Activated naive CD4-positive, alpha-beta T cell treated with anti-CD3 and anti-CD28 coated beads, Interleukin-2, amount 10 ng/mL, durations not matched to agents 7 days and 5 days (primary cell): ENCODE measurements around the gene WASHC4.
"Not testable (repeated sequence)": the region's sequence is repeated elsewhere in the genome, so short reads cannot be mapped to it uniquely, and the experiment has no call there.

ENCODE experiments used
- CTCF ChIA-PET: fragments of 350-600 bp; sonication (Branson Sonifier 250); formaldehyde crosslinking; loops from one replicate; lab custom pipeline; 2021; ENCODE audit warnings: antibody characterized with exemption; lab: Charles Lee
- DNase-seq: peaks from one replicate; pipeline ENCODE4 v3.0.0-alpha.2; 2020
- H3K27ac Mint-ChIP-seq: one replicate; pipeline ENCODE4 v1.8.0; 2021; ENCODE audit warnings: mild to moderate bottlenecking, moderate library complexity, mixed read lengths
- H3K27me3 Mint-ChIP-seq: one replicate; pipeline ENCODE4 v1.8.0; 2021; ENCODE audit warnings: mild to moderate bottlenecking, mixed read lengths
- H3K36me3 Mint-ChIP-seq: one replicate; pipeline ENCODE4 v1.8.0; 2021; ENCODE audit warnings: mixed read lengths
- H3K4me1 Mint-ChIP-seq: one replicate; pipeline ENCODE4 v1.8.0; 2021; ENCODE audit warnings: mixed read lengths
- H3K4me3 Mint-ChIP-seq: one replicate; pipeline ENCODE4 v1.8.0; 2021; ENCODE audit warnings: mild to moderate bottlenecking, moderate library complexity, mixed read lengths
- H3K9me3 Mint-ChIP-seq: one replicate; pipeline ENCODE4 v1.8.0; 2021; ENCODE audit warnings: mixed read lengths

The WASHC4 gene

DNA sequence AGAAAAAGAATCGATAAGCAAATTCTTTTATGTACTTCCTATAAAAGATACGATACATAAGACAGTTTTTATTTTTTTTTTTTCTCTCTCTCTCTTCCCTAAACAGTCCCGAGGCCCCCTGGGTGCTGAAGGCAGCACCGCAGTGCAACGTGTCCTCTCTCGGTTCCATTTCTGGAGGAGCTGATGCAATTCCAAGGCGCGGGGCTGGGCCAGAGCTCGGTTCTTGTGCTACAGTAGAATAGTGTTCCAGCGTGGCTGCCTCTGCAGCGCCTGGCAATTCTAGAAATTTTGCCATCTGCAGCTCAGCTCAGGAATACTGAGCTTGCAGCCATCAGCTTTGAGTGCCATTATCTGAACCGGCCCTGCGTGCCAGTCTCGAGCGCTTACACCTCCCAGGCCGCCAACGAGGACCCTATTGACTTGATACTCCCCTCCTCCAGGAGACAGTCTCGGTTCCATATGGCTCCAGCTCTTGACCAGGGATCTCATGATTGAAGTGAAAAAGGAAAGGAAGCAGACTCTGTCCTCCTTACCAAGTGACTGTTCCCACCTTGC is 23.9 kb upstream of the WASHC4 start:
- Mint-ChIP-seq H3K4me3 (peak overlapping the region; percentile 66), H3K36me3 (no peaks in the 10 kb centered on the region), H3K27me3 (peaks cover 39% of the 10 kb centered on the region), H3K9me3 (no peaks in the 10 kb centered on the region), H3K27ac (no peak overlapping the region), H3K4me1 (peaks cover 10% of the 10 kb centered on the region)
- DNase-seq: no peak
- CTCF ChIA-PET: interaction anchor here (0.9 kb wide), 1 partner anchor 701 kb away, joined by 3 read pairs; no protein-coding TSS in a partner anchor

DNA sequence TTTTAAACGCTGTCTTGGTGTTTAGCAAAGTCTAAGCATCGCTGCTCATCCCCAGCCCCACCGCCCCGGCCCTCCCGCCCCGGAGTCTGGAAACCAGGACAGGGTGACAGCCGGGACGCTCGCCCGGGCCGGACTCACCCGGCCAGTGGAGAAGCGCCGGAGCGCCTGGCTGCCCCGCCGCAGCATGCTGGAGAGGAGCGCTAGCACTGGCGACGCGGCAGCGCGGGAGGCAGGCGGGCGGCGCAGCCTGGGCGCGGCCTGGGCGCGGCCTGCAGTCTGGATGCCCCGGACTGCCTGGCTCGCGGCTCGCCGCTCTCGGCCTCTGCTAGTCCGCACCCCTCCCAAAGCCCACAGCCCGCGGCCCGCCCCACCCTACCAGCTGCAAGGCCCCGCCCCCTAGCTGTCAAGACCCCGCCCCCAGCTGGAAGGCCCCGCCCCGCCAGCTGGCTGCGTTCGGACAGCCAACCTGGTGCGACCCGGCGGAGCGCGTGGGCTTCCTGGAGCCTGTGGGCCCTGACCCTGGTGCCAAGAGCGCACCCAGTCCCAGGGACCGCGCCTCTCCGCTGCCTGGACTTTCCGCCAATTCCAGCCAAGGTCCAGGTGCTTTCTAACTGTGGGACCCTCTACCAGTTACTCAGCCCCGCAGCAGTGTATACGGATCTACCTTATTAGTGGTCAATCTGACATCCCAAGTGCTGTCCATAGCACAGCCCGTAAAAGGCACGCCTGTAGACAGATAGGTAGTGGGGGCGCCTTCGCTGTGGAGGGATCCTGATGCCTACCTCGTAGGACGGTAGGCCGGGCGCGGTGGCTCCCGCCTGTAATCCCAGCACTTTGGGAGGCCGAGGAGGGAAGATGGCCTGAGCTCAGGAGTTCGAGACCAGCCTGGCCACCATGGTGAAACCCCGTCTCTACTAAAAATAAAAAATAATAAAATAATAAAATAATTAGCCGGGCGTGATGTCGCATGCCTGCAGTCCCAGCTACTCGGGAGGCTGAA is 23.0 kb upstream of the WASHC4 start, which contains the start of gene ALDH1L2:
TSS of gene ALDH1L2 (minus strand) at position 208 of the 1,000 bp plus-strand sequence. CDS start at position 186, 22 bp downstream.
- peak within 1 kb of the TSS; percentile 66 for H3K4me3 Mint-ChIP-seq
- H3K27ac Mint-ChIP-seq: no peak within 1 kb of the TSS
- no peaks in the 10 kb centered on the region for H3K9me3 Mint-ChIP-seq
- peaks cover 39% of the 10 kb centered on the region for H3K27me3 Mint-ChIP-seq
- peaks cover 10% of the 10 kb centered on the region for H3K4me1 Mint-ChIP-seq
- CTCF ChIA-PET: no interaction called here
- no peaks in the 10 kb centered on the region for H3K36me3 Mint-ChIP-seq
- DNase-seq: peak; percentile 67

DNA sequence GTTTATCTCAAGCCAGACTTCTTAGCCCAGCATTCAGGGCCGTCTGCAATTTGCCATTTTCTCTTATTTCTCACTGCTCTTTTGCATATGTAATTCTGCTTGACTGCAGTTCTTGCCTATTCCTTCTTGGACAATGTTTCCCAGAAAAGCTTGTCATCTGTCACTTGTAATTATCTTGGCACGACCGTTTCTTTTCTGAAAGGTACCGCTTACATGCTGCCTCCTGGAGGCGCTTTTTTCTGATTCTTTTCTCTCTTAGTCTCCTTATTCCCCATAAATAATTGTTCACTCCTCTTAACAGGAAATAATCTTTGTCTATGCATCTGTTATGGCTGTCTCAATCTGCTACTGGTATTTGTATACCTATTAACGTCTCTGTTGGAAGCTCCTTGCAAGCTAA is 22.0 kb upstream of the WASHC4 start:
- Mint-ChIP-seq H3K4me1 (peaks cover 10% of the 10 kb centered on the region), H3K9me3 (no peaks in the 10 kb centered on the region), H3K36me3 (no peaks in the 10 kb centered on the region), H3K27me3 (peaks cover 45% of the 10 kb centered on the region), H3K4me3 (no peak overlapping the region), H3K27ac (no peak overlapping the region)
- DNase-seq: no peak
- CTCF ChIA-PET: no interaction called here

DNA sequence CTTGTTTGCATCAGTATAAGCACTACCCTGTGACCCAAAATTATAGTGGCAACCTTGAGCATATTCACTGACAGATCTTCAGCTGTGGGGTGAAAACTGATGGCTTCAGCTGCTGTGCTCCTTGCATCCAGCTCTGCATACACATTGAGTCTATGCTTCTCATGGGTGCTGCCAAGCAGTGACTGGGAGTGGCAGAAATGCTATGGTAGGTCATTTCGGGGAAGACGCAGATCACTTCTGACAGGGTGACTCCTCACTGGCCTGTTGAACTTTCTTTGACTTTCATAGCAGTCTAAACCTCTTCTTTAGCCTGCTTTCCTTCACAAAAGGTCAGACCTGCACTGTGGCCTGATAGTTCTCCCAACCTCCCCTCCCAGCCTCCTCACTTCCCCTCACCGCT is 17.7 kb upstream of the WASHC4 start:
- H3K4me3 Mint-ChIP-seq: no peak overlapping the region
- CTCF ChIA-PET: no interaction called here
- no peak overlapping the region for H3K27ac Mint-ChIP-seq
- no peaks in the 10 kb centered on the region for H3K9me3 Mint-ChIP-seq
- no peaks in the 10 kb centered on the region for H3K36me3 Mint-ChIP-seq
- H3K4me1 Mint-ChIP-seq: peaks cover 3% of the 10 kb centered on the region
- H3K27me3 Mint-ChIP-seq: peaks cover 41% of the 10 kb centered on the region
- no peak for DNase-seq

DNA sequence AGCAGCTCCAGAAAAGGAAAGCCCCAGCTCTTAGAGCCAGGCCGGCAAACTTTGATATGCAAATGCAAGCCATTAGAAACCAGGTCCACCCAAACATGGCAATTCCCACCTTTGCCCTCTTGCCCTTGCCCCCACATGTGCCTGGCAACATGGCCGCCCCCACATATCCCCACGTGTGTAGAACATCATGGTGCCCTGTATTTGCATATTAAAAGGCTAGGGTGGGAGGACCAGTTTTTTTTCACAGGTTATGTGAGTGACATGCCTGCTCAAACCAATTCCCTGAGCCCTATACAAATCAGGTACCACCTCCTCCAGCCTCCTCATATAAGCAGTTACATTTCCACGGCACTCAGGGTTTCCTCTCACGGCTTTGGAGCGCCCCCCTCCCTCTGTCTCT is 17.2 kb upstream of the WASHC4 start:
- peaks cover 41% of the 10 kb centered on the region for H3K27me3 Mint-ChIP-seq
- H3K9me3 Mint-ChIP-seq: peaks cover 4% of the 10 kb centered on the region
- H3K27ac Mint-ChIP-seq: no peak overlapping the region
- H3K4me3 Mint-ChIP-seq: no peak overlapping the region
- no peak for DNase-seq
- no peaks in the 10 kb centered on the region for H3K36me3 Mint-ChIP-seq
- peaks cover 2% of the 10 kb centered on the region for H3K4me1 Mint-ChIP-seq
- CTCF ChIA-PET: no interaction called here

DNA sequence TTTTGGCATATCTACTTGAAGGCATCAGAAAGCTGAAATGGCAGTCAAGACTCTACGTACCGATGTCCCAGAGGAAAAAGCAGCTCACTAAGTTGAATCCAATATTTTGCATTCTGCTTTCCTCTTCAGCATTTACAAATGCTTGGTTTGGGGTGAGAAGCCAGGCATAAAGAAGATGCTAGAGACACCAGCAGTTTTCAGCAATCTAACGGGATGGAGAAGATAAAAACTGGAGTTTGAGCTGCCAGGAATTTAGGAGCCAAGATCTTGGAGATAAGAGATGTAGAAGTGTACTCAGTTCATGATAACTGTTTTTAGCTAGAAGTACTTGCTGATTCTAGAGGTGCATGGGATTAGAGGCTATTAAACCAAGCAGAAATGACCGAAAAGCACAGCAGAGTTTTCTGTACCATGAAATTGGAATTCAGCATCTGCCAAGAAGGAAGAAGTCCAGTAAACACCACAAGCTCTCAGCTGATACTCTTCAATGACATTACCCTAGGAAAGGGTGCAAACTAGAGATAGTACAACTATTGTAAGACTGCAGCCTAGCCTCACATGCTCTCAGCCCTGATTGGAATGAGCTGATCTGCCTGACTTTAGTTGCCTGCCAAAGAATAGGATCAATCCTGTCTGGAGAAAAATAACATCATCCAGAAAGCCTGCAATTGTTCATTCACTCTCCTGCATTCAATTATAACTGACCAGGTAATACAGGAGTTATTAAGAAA is 15.9 kb upstream of the WASHC4 start:
- H3K4me3 Mint-ChIP-seq: no peak overlapping the region
- DNase-seq: no peak
- peaks cover 44% of the 10 kb centered on the region for H3K27me3 Mint-ChIP-seq
- peaks cover 2% of the 10 kb centered on the region for H3K36me3 Mint-ChIP-seq
- no peaks in the 10 kb centered on the region for H3K4me1 Mint-ChIP-seq
- H3K27ac Mint-ChIP-seq: no peak overlapping the region
- CTCF ChIA-PET: interaction anchor here (1.3 kb wide), 1 partner anchor 38 kb away, joined by 3 read pairs; no protein-coding TSS in a partner anchor
- peaks cover 14% of the 10 kb centered on the region for H3K9me3 Mint-ChIP-seq

DNA sequence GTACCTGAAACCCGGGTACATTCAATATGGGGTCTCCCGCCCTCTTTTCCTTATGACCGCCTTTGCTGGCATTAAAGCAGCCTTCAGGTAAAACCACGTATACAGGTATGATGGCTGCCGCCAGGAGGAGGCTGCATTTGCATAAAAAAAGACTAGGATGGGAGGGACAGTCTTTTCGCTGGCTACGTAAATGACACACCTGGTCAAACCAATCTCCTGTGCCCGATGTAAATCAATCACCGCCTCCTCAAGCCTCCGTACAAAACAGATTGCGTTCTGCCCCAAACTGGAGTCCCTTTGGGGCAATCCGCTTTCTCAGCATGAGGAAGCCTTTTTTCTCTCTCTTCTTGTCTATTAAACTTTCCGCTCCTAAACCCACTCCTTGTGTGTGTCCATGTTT is 15.2 kb upstream of the WASHC4 start:
- CTCF ChIA-PET: no interaction called here
- no peak overlapping the region for H3K4me3 Mint-ChIP-seq
- peaks cover 2% of the 10 kb centered on the region for H3K36me3 Mint-ChIP-seq
- H3K27ac Mint-ChIP-seq: no peak overlapping the region
- H3K27me3 Mint-ChIP-seq: peaks cover 41% of the 10 kb centered on the region
- no peak for DNase-seq
- no peaks in the 10 kb centered on the region for H3K4me1 Mint-ChIP-seq
- H3K9me3 Mint-ChIP-seq: peaks cover 14% of the 10 kb centered on the region

DNA sequence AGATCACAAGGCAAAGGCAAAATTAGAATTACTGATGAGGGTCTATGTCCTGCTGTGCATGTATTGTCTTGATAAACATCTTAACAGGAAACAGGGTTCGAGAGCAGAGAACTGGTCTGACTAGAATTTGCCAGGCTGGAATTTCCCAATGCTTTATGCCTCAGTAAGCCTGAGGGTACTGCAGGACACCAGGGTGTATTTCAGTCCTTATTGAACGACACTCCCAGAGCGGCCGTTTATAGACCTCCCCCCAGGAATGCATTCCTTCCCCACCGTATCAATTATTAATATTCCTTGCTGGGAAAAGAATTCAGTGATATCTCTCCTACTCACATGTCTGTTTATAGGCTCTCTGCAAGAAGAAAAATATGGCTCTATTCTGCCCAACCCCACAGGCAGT is 12.2 kb upstream of the WASHC4 start:
- H3K4me1 Mint-ChIP-seq, H3K4me3 Mint-ChIP-seq, CTCF ChIA-PET, H3K27ac Mint-ChIP-seq, H3K36me3 Mint-ChIP-seq, DNase-seq: not testable (repeated sequence)
- Mint-ChIP-seq H3K27me3 (peaks cover 48% of the 10 kb centered on the region), H3K9me3 (peaks cover 14% of the 10 kb centered on the region)

DNA sequence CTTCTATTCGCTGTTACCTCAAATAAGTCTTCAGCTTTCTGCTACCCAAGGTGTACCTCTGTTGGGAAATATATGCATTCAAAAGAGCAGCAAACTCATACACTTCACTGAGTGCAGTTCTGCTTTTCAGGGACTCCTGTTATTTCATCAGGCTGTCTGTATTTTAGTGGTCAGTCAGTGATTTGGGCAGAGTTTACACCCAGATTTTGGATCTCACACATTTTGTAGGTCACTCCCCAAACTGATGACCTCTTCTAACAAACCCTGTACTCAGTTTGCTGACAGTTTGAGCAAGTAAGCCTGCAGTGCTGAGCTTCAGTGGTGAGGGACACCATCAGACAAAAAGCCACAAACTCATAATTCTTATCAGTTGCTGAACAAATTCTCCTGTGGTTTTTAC is 8.2 kb upstream of the WASHC4 start:
- no peaks in the 10 kb centered on the region for H3K4me1 Mint-ChIP-seq
- no peak for DNase-seq
- no peak overlapping the region for H3K27ac Mint-ChIP-seq
- H3K36me3 Mint-ChIP-seq: peaks cover 2% of the 10 kb centered on the region
- H3K4me3 Mint-ChIP-seq: no peak overlapping the region
- CTCF ChIA-PET: no interaction called here
- peaks cover 37% of the 10 kb centered on the region for H3K27me3 Mint-ChIP-seq
- H3K9me3 Mint-ChIP-seq: peaks cover 14% of the 10 kb centered on the region

DNA sequence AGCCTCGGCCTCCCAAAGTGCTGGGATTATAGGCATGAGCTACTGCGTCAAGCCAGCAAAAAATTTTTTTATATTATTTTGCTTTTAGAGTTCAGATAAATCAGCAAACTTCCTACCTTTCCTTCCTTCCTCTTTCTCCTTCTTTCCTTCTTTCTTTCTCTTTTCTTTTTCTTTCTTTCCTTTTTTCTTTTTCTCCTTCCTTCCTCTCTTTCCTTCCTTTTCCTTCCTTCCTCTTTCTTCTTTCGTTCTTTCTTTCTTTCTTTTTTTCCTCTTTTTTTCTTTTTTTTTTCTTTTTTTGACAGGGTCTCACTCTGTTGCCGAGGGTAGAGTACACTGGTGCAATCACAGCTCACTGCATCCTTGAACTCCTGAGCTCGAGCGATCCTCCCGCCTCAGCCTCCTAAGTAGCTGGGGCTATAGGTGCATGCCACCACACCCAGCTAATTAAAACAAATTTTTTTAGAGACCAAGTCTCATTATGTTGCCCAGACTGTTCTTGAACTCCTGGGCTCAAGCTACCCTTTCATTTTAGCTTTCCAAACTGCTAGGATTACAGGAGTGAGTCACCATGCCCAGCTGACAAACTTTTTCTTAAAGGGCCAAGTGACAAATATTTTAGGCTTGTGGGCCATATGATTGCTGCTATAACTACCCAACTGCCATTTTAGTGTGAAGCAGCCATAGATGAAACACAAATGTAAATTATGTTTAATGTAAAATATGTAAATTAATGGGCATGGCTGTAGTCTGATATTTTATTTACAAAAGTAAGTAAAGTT is 7.1 kb upstream of the WASHC4 start:
- no peak for DNase-seq
- Mint-ChIP-seq H3K4me1 (no peaks in the 10 kb centered on the region), H3K4me3 (no peak overlapping the region), H3K36me3 (peaks cover 2% of the 10 kb centered on the region), H3K27me3 (peaks cover 40% of the 10 kb centered on the region), H3K27ac (peak overlapping the region; percentile 43), H3K9me3 (peaks cover 14% of the 10 kb centered on the region)
- CTCF ChIA-PET: no interaction called here

DNA sequence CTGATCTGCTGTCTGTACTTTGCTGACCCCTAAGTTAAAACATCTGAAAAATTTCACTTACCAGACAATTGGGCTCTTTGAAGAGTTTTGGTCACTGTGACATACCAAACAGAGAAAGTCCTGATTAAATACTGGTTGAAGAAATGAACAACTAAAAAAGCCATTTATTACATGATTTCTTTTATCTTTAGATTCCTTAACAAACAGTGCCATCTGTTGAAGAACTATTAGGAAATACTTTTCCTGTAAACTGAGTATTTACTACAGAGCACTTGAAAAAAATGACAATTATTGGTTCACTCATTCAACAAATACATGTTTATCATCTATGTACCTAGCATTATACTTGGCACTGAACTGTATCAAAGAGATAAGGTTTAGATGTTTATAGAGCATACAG is 6.5 kb upstream of the WASHC4 start:
- Mint-ChIP-seq H3K27me3 (peaks cover 40% of the 10 kb centered on the region), H3K9me3 (peaks cover 9% of the 10 kb centered on the region), H3K36me3 (peaks cover 2% of the 10 kb centered on the region), H3K4me1 (no peaks in the 10 kb centered on the region), H3K27ac (no peak overlapping the region), H3K4me3 (no peak overlapping the region)
- CTCF ChIA-PET: no interaction called here
- no peak for DNase-seq

DNA sequence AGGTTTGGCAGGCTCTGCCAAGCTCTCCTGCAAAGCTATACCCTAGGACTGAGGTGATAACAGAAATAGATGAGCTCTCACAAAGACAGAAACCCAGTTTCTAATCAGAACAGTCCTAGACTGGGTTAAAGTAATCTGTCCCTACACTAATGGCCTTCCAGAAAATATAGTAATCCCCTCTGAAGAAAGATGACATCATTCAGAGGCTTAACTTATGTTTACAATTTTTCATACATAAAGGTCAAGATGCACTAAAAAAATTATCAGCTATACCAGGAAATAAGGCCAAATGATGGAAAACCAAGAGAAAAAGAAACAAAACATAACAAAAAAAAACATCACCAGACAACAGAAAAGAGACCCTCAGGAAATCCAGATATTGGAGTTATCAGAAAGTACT is 4.9 kb upstream of the WASHC4 start:
- Mint-ChIP-seq H3K27ac (no peak overlapping the region), H3K36me3 (no peaks in the 10 kb centered on the region), H3K27me3 (peaks cover 44% of the 10 kb centered on the region), H3K4me3 (no peak overlapping the region), H3K4me1 (peaks cover 10% of the 10 kb centered on the region), H3K9me3 (peaks cover 4% of the 10 kb centered on the region)
- CTCF ChIA-PET: no interaction called here
- DNase-seq: no peak

DNA sequence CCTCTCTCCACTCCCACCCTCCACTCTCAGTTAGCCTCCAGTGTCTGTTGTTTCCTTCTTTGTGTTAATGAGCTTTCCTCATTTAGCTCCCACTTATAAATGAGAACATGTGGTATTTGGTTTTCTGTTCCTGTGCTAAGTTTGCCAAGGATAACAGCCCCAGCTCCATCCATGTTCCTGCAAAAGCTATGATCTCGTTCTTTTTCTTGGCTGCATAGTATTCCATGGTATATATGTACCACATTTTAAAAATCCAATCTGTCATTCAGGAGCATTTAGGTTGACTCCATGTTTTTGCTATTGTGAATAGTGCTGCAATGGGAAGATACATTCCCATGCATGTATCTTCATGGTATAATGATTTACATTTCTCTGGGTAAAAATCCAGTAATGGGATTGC is 2.8 kb upstream of the WASHC4 start:
- Mint-ChIP-seq H3K27me3 (peaks cover 27% of the 10 kb centered on the region), H3K36me3 (peaks cover 4% of the 10 kb centered on the region), H3K4me1 (peaks cover 25% of the 10 kb centered on the region), H3K9me3 (peaks cover 4% of the 10 kb centered on the region), H3K4me3 (no peak overlapping the region), H3K27ac (no peak overlapping the region)
- DNase-seq: no peak
- CTCF ChIA-PET: no interaction called here

DNA sequence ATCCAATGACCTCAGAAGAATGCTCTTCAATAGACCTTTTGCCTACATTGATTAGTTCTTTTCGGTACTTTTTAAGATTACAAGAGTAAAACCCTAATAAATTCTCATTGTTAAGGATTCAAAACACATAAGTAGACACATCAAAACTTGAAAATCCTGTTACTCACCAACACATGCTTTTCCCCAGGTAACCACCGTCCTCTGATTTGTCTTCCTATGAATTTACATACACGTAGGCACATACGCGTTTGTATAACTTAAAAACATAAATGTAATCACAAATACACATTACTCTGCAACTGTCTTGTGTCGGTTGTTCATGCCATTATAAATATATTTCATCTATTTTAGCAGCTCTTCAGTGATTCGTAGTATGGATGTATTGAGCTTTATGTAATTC is 910 bp upstream of the WASHC4 start:
- peaks cover 4% of the 10 kb centered on the region for H3K9me3 Mint-ChIP-seq
- H3K27me3 Mint-ChIP-seq: peaks cover 20% of the 10 kb centered on the region
- peaks cover 36% of the 10 kb centered on the region for H3K4me1 Mint-ChIP-seq
- peaks cover 10% of the 10 kb centered on the region for H3K36me3 Mint-ChIP-seq
- no peak for DNase-seq
- peak overlapping the region; percentile 99 for H3K27ac Mint-ChIP-seq
- CTCF ChIA-PET: no interaction called here
- peak overlapping the region; percentile 95 for H3K4me3 Mint-ChIP-seq
